GM12873 (cell line): Measurements from ENCODE around the gene RGS12.

ENCODE experiments used
- TF ChIP-seq, protein P1 (sequence below): IDR thresholded peaks from 2 replicates; pipeline ENCODE4 v1.5.1; 2012; ENCODE audit warnings: low read depth, mild to moderate bottlenecking, moderate library complexity, low read length, control low read depth; ENCODE audit not compliant: insufficient read depth; ENCODE audit errors: missing control alignments

RGS12 gene

DNA sequence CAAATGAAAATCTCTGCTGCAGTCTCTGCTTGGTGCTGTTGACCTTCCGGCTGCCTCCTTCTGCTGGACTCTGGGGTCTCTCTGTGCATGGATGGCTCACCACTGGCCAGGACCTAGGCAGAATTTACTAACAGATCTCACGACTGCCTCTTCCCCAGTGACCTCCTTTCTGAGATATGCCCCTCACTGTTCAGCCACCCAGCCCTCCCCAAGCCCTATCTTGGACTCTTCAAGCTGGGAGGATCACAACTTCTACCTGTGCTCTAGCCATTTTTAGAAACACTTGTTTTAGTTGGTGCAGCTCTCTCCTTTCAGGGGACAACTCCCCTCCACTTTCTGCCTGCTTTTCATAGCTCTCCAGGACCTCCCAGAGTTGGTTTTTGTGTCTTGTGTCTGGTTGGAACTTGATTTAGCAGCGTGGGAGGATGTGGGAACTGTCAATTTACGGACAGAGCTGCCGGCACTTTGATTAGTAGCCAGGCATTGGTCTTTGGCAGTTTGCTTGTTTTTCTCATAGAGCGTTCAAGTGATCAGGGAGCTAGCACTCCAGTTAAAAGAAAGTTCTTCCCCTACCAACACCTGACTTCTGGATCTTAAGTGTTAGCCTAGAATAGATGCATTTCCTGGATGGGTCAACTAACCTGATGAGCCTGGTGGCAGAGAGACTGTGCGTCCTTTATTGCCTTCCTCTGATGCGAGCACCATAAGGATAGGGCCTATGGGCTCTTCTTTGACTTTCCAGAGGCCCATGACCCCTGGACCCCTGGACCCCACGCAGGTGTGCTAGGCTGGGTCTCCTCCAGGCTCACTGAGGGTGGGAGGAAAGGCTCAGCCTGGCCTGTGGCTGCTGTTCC lies 6.5 kb downstream of the RGS12 start:
- TF ChIP-seq, protein P1, sequence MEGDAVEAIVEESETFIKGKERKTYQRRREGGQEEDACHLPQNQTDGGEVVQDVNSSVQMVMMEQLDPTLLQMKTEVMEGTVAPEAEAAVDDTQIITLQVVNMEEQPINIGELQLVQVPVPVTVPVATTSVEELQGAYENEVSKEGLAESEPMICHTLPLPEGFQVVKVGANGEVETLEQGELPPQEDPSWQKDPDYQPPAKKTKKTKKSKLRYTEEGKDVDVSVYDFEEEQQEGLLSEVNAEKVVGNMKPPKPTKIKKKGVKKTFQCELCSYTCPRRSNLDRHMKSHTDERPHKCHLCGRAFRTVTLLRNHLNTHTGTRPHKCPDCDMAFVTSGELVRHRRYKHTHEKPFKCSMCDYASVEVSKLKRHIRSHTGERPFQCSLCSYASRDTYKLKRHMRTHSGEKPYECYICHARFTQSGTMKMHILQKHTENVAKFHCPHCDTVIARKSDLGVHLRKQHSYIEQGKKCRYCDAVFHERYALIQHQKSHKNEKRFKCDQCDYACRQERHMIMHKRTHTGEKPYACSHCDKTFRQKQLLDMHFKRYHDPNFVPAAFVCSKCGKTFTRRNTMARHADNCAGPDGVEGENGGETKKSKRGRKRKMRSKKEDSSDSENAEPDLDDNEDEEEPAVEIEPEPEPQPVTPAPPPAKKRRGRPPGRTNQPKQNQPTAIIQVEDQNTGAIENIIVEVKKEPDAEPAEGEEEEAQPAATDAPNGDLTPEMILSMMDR: no peak

- TF ChIP-seq, protein P1: no peak
Measured at GRCh38 chr4:3299976-3300671, 7.3 kb downstream of the RGS12 start.

DNA sequence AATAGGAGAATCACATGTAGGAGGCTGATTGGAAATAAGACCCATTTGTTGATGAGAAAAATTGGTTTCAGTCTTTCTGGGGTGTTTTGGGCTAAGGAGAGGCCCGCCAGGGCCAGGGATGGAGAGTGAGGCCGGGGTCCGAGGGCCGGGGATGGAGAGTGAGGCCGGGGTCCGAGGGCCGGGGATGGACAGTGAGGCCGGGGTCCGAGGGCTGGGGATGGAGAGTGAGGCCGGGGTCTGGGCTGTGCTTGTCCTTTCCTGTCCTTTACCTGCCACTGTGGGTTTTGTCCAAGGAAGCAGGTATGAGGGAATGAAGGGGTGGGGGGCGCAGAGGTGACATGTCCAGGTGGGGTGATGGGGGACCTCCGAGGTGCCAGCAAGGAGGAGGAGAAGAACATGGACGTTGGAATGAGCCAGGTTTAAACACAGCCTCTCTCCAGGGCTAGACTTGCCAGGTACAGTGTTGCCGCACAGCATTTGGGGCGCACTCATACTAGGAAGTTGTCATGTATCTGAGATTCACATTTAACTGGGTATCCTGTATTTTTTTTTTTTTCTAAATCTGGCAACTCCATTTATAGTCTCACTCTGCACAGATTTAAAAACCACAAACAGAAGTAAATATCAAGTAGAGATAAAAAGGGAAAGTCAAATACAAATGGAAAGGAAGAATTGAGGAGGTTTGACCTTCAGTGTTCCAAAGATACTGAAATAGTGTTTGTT lies 8.8 kb downstream of the RGS12 start:
- TF ChIP-seq, protein P1: no peak

GRCh38 chr4:3302173-3302785 lies 9.5 kb downstream of the RGS12 start:
- TF ChIP-seq, protein P1: no peak

- TF ChIP-seq, protein P1: no peak
Measured at GRCh38 chr4:3302786-3303564, 10.2 kb downstream of the RGS12 start.

DNA sequence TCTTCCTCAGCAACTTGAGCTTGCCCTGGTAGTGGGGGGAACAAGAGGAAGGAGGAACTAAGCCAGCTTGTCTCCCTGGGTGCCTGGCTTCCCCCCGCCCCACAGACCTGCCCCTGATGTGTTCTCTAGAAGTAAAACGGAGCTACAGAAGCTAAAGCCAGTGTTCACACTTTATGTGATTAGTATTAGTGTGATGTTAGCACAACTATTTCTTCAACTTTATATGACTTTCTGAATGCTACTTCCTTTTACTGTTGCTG lies 10.7 kb downstream of the RGS12 start:
- TF ChIP-seq, protein P1: no peak
